GM21515 (cell line): Measurements from ENCODE around the gene YJU2.

Experiments
- ATAC-seq: cut with Tn5 transposase; IDR thresholded peaks from one replicate; pipeline ENCODE4 v1.9.1; 2021; ENCODE audit not compliant: unreplicated experiment

The YJU2 gene

GRCh38 chr19:4295972-4296771 is 49.3 kb downstream of the YJU2 start:
- no peak for ATAC-seq

- no peak for ATAC-seq
Measured at GRCh38 chr19:4297901-4298809, 51.3 kb downstream of the YJU2 start.

GRCh38 chr19:4298810-4299550 is 52.1 kb downstream of the YJU2 start:
- ATAC-seq: no peak

DNA sequence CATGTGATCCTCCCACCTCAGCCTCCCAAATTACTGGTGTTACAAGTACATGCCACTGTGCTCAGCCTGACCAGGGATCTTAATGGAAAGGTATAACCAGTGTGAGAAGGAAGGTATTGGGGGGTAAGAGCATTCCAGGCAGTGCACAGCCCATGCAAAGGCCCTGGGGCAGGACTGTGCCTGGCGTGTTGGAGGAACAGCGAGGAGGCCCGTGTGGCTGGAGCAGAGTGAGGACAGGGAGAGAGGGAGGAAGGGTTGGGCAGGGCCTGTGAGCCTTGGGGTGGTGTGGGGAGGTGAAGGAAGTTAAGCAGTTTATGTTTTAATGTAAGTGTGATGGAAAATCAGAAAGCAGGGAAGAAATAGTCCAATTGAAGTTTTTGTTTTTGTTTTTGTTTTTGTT is 53.7 kb downstream of the YJU2 start:
- ATAC-seq: no peak

- no peak for ATAC-seq
Measured at GRCh38 chr19:4301590-4302242, 54.8 kb downstream of the YJU2 start.

GRCh38 chr19:4302243-4302640 is 55.4 kb downstream of the YJU2 start, which contains the start of gene TMIGD2:
Gene TMIGD2 (minus strand): TSS chr19:4302389. CDS start chr19:4302385, 4 bp downstream.
- no peak for ATAC-seq

GRCh38 chr19:4303819-4304537 is 57.1 kb downstream of the YJU2 start:
- no peak for ATAC-seq

DNA sequence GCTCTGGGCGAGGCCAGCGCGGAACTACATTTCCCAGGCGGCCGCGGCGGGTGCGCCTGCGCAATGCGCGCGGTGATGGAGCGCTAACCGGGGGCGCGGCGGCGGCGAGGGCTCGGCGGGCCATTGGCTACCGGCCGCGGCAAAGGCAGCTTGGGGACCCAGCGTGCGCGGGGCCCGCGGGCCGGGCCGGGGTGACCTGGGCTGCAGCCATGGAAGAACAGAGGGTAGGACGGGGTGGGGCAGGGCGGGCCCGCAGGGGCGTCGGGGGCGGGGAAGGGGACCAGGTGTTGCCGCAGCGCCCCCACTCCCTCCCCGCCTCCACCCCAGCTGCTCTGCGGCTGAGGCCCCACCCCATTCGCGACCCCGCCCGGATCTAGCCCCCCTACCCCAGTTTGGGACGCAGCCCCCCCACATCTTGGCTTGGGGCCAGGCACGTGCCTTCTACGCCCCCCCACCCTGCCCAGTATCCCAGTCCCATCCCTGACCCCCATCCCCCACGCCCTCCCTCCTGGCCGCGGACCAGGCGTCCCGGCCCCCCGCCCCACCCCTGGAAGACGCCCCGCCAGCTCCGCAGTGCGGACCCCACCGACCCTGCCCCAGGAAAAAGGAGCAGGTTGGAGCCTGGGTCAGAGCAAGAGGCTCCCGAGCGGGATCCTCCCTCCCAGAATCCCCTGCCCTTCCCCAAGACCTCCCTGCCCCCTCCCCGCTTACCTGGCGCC is 57.8 kb downstream of the YJU2 start, which contains the start of gene FSD1:
Gene FSD1 (plus strand): TSS at position 61 of the 719 bp plus-strand sequence. CDS start 149 bp downstream, at position 210.
- no peak for ATAC-seq

GRCh38 chr19:4305257-4305612 is 58.4 kb downstream of the YJU2 start:
- ATAC-seq: no peak

DNA sequence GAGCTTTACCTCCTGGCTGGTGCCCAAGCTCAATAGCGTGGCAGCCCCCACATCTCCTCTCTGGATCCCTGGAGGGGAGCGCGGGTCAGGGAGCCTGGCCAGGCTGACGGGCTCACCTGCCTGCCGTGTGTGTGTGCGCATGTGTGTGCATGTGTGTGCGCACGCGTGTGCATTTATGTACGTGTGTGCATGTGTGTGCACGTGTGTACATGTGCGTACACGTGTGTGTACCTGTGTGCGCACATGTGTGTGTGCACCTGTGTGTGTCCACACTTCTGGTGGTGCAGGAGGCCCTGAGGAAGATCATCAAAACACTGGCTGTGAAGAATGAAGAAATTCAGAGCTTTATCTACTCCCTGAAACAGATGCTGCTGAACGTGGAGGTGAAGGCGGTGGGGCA is 58.8 kb downstream of the YJU2 start:
- ATAC-seq: no peak

DNA sequence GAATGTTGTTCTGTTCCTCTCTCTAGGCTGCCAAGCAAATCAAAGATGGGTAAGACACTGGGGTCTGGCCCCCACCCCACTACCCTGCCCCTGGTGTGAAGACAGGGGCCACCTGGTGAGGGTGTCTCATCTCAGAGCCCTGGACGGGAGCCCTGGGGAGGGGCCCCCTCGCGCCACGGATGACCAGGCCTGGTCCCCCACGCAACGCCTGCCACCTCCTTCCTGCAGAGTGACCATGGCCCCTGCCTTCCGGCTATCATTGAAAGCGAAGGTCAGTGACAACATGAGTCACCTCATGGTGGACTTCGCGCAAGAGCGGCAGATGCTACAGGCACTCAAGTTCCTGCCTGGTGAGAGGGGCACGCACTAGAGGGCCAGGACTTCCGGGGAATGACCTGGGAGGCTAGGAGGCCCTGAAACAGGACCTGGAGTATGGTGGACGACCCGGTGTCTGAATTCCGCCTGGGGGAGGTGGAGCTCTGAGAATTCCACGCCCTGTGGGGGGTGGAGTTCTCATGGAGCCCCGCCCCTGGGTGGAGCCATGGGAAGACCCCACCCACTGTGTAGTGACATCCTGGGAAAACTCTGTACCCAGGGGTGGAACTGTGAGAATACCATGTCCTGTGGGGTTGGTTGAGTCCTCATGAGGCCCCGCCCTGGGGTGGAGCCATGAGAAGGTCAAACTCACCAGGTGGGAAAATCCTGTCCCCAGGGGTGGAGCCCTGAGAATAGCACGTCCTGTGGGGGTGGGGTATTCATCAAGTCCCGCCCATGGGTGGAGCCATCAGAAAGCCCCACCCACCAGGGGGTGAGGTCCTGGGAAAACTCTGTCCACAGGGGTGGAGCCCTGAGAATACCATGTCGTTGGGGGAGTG is 63.6 kb downstream of the YJU2 start:
- ATAC-seq: no peak

DNA sequence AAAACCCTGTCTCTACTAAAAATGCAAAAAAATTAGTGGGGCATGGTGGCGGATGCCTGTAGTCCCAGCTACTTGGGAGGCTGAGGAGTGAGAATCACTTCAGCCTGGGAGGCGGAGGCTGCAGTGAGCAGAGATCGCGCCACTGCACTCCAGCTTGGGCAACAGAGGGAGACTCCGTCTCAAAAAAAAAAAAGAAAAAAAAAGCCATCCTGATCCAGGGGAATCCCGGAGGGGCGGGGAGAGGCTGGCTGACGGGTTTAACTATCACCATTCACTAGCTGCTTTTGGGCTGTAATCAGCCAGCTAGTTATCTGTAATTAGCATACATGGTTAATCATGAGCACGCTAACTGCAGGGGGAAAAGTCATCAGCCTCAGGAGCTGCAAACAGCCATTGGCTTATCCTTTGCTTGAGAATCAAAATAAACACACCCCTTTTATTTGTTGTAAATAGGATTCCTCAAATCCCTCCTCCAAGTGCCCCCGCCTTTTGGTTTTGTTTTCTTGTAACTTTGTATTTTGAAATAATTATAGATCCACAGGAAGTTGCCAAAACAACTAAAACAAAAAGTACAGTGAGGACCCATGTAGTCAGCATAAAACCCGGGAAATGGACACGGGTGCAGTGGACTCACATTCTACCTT is 67.1 kb downstream of the YJU2 start:
- no peak for ATAC-seq

- ATAC-seq: no peak
Measured at GRCh38 chr19:4316956-4317355, 70.1 kb downstream of the YJU2 start.

- ATAC-seq: no peak
Measured at GRCh38 chr19:4318460-4318859, 71.6 kb downstream of the YJU2 start.
